Stimulated activated CD4-positive, alpha-beta T cell treated with anti-CD3 and anti-CD28 coated beads, Interleukin-1b, Interleukin-23, amount 100 ng/mL, for 48 hours (primary cell): ENCODE data around the gene HOXB6.
A peak's percentile ranks its signal among the peaks of the same experiment; 100 is the strongest.

ENCODE experiments used
- DNase-seq: peaks from one replicate; pipeline ENCODE4 v3.0.0-alpha.2; 2020

HOXB6 gene

DNA sequence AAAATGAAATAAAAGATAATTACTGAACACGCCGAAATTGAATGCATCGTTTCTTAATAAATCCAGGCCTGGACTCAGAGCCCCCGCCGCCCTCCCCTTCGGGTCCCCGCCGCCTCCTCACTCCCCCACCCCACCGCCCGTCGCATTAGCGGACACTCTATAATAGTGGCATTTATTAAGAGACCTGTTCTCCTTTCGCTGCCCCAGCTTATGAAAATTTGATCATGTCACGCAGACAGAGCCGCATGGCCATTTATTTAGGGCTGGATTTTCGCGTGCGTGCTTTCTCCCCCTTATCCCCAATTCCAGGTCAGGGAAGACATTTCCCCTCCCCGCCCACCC lies 53.6 kb downstream of the HOXB6 start:
- DNase-seq = no peak

DNA sequence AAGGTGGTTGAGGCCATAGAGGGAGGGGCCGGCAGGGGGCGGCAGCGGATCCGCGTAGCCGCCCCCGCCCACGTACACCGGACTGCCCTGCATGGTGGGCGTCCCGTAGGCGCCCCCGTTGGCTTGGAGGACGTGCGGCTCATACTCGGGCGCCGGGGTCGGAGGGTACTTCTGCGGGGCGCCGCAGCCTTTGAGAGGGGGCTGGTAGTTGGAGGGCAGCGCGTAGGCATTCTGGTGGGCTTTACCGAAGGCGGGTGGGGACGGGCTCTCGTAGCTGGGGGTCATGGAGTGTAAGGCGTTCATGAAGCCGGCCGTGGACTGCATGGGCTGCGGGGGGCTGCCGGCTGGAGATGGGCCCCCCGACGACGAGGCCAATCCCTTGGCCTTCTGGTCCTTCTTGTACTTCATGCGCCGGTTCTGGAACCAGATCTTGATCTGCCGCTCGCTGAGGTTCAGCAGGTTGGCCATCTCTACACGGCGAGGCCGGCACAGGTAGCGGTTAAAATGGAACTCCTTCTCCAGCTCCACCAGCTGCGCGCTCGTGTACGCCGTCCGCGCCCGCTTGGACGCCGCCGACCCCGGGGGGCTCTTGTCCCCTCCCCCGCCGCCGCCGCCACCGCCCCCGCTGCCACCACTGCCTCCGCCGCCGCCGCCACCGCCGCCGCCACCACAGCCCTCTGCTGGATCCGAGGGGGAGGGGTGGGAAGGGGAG lies 54.1 kb downstream of the HOXB6 start:
- no peak for DNase-seq

DNA sequence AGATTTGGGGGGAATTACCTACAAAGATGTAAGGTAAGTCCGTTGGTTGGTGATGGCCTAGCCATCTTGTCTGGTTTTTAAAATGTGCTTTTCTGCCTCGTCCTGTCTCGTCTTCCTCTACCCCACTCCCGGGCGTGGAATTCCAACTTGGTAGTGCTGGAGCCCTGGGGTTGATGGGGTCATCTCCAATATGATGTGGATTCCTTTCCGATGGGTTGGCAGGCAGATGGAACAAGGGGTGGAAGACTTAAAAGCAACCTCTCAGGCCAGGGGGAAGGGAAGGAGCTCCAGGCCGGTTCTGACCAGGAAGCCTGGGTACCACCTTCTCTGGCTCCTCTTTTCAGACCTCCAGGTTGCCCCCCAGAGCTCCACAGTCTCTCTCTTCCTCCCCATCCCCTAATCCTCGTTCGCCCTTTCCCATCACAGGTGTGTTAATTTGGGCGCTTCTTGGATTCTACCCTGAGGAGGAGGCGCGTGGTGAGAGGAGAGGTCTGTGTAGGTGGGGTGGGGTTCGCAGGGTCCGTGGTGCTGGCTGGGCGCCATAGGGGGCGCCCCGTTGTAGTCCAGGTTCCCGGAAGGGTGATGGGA lies 54.8 kb downstream of the HOXB6 start:
- no peak for DNase-seq

DNA sequence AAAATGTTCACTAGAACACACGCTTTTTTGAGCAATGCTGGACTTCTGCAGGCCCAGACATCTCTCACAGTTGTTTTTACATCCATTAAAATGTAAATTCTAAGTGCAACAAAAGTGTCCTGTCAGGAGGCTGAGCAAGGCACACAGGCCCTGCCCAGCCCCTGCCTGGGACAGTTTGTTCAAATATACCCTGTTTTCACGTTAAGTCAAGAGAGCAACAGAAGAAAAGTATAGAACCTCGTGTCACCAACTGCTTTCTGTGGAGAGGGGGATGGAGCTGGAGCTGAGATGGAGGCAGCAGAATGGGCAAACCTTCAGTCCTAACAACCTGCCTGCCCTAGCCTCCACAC lies 55.5 kb downstream of the HOXB6 start:
- no peak for DNase-seq

DNA sequence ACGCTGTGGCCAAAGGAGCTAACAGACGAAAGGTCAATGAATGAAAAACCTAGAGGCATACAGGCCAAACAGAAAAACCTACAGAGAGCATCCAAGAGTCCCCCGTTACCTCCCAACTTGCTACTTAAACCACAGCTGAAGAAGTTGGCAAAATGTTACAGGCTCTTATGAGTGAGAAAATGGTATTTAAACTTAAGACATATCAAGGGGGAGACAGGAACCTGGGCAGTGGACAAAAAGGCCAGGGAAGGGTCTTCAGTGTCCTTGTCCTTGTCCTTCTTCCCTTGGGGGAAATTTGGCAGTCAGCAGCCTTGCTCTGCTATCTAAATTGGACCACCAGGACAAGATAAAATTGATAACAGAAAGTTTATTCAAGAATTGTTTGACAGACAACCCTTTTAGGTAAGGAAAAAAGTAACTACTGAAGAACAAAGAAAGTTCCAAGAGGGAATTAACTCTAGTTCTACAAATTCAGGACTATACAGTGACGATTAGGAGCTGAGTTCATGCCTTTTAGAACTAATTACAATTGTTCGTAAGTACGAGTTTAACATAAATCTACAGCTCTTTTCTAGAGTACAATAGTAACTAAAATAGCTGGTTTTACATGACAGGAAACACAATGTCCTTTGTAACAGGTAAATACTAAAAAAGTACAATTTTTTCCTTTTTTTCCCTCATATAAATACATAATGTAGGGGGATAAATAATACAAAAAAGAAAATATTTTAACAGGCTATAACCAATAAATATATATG lies 56.1 kb downstream of the HOXB6 start:
- no peak for DNase-seq

DNA sequence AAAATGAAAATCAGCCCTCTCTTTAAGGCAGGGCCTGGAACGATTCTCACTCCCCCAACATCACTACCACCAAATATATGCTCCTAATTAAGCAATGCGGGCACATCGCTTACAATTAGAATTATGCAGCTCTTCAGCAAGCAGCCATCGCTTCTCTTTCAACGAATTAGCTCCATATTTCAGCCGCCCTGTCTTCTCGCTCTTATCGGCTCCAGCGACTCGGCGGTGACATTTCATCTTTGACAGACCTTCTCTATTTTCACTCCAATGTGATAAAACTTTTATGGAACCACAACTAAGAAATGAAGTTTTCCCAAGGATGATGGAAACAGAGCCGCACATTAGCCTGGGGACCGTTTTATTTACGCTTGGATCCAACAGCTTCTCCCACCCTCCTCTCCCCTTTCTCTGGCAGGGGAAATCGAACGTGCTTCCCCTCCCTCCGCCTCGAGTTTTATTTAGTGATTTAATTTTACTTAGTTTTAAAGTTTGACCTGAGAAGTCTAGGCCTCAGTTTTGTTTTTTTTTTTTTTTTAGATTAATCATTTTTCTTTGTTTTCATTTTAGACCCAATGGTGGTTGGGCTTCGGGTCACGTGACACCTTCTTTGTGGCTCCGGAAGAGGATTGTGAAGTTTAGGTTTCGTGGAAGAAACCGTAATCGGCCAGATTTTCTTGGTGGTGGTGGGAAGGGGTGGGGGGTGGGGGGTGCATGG lies 56.8 kb downstream of the HOXB6 start:
- DNase-seq = peak; percentile 41

DNA sequence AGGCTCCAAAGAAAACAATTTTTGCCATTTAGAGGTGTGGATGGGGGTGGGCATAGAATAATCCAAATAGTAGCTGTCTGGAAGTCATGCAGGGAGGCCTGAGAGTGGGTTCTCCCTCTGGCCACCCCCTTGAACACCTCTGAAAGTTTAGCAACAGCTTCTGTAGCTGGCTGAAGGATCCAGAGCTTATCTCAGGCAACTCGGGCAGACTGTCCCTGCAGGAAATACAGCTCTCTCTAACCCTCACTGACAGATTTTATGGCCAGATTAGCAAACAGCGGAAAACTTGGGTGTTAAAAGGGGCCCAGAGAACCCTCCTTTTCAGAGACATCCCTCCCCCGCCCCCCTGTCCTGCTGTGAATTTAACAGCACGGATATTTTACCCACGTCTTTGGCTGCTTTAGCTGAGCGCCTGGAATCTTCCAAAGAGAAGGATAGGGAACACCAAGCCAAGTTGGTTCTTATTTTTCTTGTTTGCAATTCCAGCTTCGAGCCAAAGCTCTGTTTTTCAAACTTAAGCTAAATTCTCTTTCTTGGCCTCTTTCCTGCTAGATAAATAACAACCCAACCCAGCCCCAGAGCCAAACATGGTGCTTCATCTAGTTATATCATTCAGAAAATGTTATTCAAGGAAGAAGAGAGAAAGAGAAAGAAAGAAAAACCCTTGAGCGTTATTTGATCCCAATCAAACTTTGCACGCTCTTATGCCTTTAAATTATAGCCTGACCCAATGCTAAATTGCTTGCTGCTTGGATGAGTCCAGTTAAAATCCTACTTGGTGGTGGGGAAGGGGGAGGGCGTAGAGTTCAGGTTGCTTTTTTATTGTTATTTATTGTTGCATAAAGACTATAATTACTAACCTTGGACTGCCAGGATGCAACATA lies 57.6 kb downstream of the HOXB6 start:
- DNase-seq = no peak

DNA sequence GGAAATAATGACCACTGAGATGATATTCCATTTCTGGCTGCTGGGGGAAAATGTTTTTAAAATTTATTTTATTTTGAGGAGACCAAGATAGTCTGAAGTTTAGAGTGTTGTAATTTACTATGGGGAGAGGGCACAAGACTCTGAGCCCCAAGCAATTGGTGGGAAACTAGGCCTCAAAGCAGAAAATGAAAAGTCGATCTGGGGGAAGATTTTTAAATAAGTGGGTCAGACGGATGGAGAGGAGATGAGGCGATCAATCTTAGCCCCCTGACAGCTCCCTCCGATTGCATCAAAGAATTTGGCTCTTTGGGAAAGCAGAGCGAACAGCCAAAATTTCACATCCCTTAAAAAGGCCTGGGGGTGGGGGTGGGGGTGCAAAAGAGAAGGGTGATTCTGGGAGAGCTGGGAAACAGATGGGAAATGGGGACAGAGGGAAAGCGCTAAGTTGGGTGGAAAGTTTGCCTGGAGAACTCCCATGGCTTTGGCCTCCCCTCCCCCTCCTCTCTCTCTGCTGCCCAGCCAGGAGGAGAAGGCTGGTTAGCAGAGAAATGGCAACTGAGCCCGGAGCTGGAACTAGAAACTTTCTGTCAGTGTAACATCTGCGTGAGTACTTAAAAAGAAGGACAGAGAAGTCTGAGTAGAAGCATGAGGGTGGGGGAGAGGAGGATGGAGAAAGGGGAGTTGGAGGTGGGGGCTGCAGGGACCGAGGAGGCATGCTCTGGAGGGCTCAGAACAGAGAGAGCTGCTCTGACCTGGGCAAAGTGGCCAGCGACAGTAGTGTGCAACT lies 58.5 kb downstream of the HOXB6 start:
- DNase-seq = no peak
